K562 (cell line): ENCODE data around the gene PRXL2A. TPM values are rescaled to one million over a fixed set of nuclear protein-coding genes. Genes with fewer than 3 reads are reported as not detected.

Experiments
- ATAC-seq: fragments of 200-7000 bp; cut with Tn5 transposase; 3 replicates; pipeline ENCODE4 v1.9.1; 2020; ENCODE audit warnings: moderate library complexity
- BruUV-seq: library from RNA; stranded (reverse); fragments of 400-500 nt; replicated peaks from 2 replicates; lab custom pipeline; 2021; lab: Mats Ljungman, UMichigan
- CTCF ChIA-PET: fragments of 300-600 bp; formaldehyde crosslinking; extraction: SDS; loops from one replicate; lab custom pipeline; 2021; ENCODE audit warnings: low intra/inter-chr PET ratio; lab: Yijun Ruan, JAX
- POLR2A ChIA-PET: fragments of 300-600, 350-650 bp; sonication (Branson Sonifier 250); formaldehyde crosslinking; extraction: SDS; loops from one replicate; lab custom pipeline; 2021; ENCODE audit warnings: antibody characterized with exemption, inconsistent platforms; lab: Yijun Ruan, JAX
- DNase-seq, 4 experiments: peaks; one replicate each; pipeline versions ENCODE4 v3.0.0 to v3.0.0-alpha.2; 2011 to 2018; ENCODE audit warnings: low spot score in 3 of 4, mixed read lengths in 3 of 4; ENCODE audit errors: extremely low read depth in 1 of 4
- FAIRE-seq: peaks from 2 replicates; lab custom pipeline; 2011; peaks lifted over from hg19 to GRCh38; lab: Jason Lieb, UNC
- H2AFZ ChIP-seq: 2 replicates; pipeline ENCODE4 v1.6.0; 2011; ENCODE audit warnings: low read depth, low read length, control low read depth, inconsistent platforms
- H3K27ac ChIP-seq: fragments of 200-600 bp; 3 replicates; pipeline ENCODE4 v1.8.0; 2011; ENCODE audit warnings: low read depth, mild to moderate bottlenecking, control low read depth, inconsistent platforms, low read length, moderate library complexity, mixed read lengths; ENCODE audit errors: extremely low read depth
- H3K27me3 ChIP-seq, 2 experiments: fragments of 300-600 bp in 1 of 2; 2 replicates in 1 of 2; 3 replicates in 1 of 2; pipeline versions ENCODE4 v1.6.0 to v1.8.0; 2011; ENCODE audit warnings: inconsistent platforms in 2 of 2, low read length in 2 of 2, mild to moderate bottlenecking in 1 of 2, mixed read lengths in 1 of 2, moderate library complexity in 1 of 2; ENCODE audit not compliant: control insufficient read depth in 2 of 2, insufficient read depth in 2 of 2
- H3K36me3 ChIP-seq: fragments of 300-600 bp; 3 replicates; pipeline ENCODE4 v1.8.0; 2011; ENCODE audit warnings: mild to moderate bottlenecking, low read length, inconsistent platforms; ENCODE audit not compliant: control insufficient read depth, insufficient read depth
- H3K4me1 ChIP-seq, 2 experiments: fragments of 200-600 bp in 1 of 2; replicated peaks in 1 of 2; 2 replicates in 1 of 2; 3 replicates in 1 of 2; pipeline versions ENCODE4 v1.5.1 to v1.8.0; 2011; ENCODE audit warnings: inconsistent platforms in 2 of 2, low read length in 2 of 2, mild to moderate bottlenecking in 1 of 2, mixed read lengths in 1 of 2, moderate library complexity in 1 of 2; ENCODE audit not compliant: control insufficient read depth in 2 of 2, insufficient read depth in 2 of 2
- H3K4me2 ChIP-seq: 2 replicates; pipeline ENCODE4 v1.6.1; 2011; ENCODE audit warnings: low read length, control low read depth, inconsistent platforms, mixed read lengths; ENCODE audit not compliant: insufficient read depth
- H3K4me3 ChIP-seq: fragments of 200-600 bp; sonication (generic), shearing (Covaris generic); 2 replicates; pipeline ENCODE4 v1.5.1; 2016; ENCODE audit warnings: control low read depth, inconsistent platforms
- H3K79me2 ChIP-seq: fragments of 200-600 bp; 3 replicates; pipeline ENCODE4 v1.8.0; 2011; ENCODE audit warnings: low read length, inconsistent platforms; ENCODE audit not compliant: control insufficient read depth, insufficient read depth
- H3K9ac ChIP-seq, 2 experiments: 2 replicates each; pipeline versions ENCODE4 v1.6.0 to v1.6.1; 2011; ENCODE audit warnings: low read depth in 2 of 2, low read length in 2 of 2, control low read depth in 1 of 2, inconsistent platforms in 1 of 2, mild to moderate bottlenecking in 1 of 2, mixed read lengths in 1 of 2; ENCODE audit not compliant: insufficient read depth in 1 of 2
- H3K9me1 ChIP-seq: one replicate; pipeline ENCODE4 v1.6.0; 2011; ENCODE audit warnings: inconsistent platforms, mild to moderate bottlenecking, low read length, moderate library complexity; ENCODE audit not compliant: control insufficient read depth, insufficient read depth
- H3K9me3 ChIP-seq: replicated peaks from 2 replicates; pipeline ENCODE4 v1.5.1; 2011; ENCODE audit warnings: low read depth, low read length, inconsistent platforms; ENCODE audit not compliant: control insufficient read depth, insufficient read depth
- H4K20me1 ChIP-seq: replicated peaks from 2 replicates; pipeline ENCODE4 v1.6.1; 2011; ENCODE audit warnings: low read length, inconsistent platforms, mixed read lengths; ENCODE audit not compliant: control insufficient read depth, insufficient read depth
- CCAR2 ChIP-seq: fragments of 200-400 bp; formaldehyde crosslinking; IDR thresholded peaks from 2 replicates; pipeline ENCODE4 v1.6.1; 2017; ENCODE audit warnings: mild to moderate bottlenecking, low read depth, low read length
- CEBPZ ChIP-seq: fragments of 150-350 bp; IDR thresholded peaks from 2 replicates; pipeline ENCODE4 v1.6.1; 2014; ENCODE audit warnings: low read depth, mild to moderate bottlenecking, low read length, borderline replicate concordance
- DPF2 ChIP-seq: fragments of 450-650 bp; IDR thresholded peaks from 2 replicates; pipeline ENCODE4 v1.6.1; 2016
- FOSL1 ChIP-seq: fragments of 200-800 bp; sonication (Bioruptor generic); conservative IDR thresholded peaks from 2 replicates; pipeline ENCODE4 v1.6.1; 2016; ENCODE audit warnings: missing genetic modification characterization, missing compliant biosample characterization
- NFE2L1 ChIP-seq: fragments of 450-650 bp; IDR thresholded peaks from 2 replicates; pipeline ENCODE4 v1.6.1; 2016; ENCODE audit warnings: missing genetic modification characterization, low read depth, mild to moderate bottlenecking, missing compliant biosample characterization, moderate library complexity, borderline replicate concordance
- PHB ChIP-seq: fragments of 250-450 bp; sonication (Bioruptor Pico); IDR thresholded peaks from 2 replicates; pipeline ENCODE4 v1.5.0; 2021
- PTRF ChIP-seq: fragments of 450-650 bp; IDR thresholded peaks from 2 replicates; pipeline ENCODE4 v1.6.1; 2016; ENCODE audit warnings: mild to moderate bottlenecking, missing genetic modification characterization, missing compliant biosample characterization
- RBM17 ChIP-seq: fragments of 200-400 bp; formaldehyde crosslinking; IDR thresholded peaks from 2 replicates; pipeline ENCODE4 v1.6.1; 2017; ENCODE audit warnings: low read depth, mild to moderate bottlenecking, low read length, borderline replicate concordance
- RNF2 ChIP-seq: sonication (generic); IDR thresholded peaks from 2 replicates; pipeline ENCODE4 v1.6.1; 2016
- TCF3 ChIP-seq: sonication (generic); formaldehyde crosslinking; IDR thresholded peaks from 2 replicates; pipeline ENCODE4 v1.4.0; 2020; ENCODE audit warnings: mild to moderate bottlenecking, missing genetic modification reagents
- TFAP4 ChIP-seq: sonication (generic); formaldehyde crosslinking; IDR thresholded peaks from 2 replicates; pipeline ENCODE4 v1.8.0; 2022; ENCODE audit warnings: missing genetic modification reagents, mild to moderate bottlenecking, moderate library complexity, borderline replicate concordance
- YBX1 ChIP-seq: fragments of 450-650 bp; IDR thresholded peaks from 2 replicates; pipeline ENCODE4 v1.7.1; 2016; ENCODE audit warnings: mild to moderate bottlenecking
- ZNF592 ChIP-seq: fragments of 450-650 bp; IDR thresholded peaks from 2 replicates; pipeline ENCODE4 v1.6.1; 2017; ENCODE audit warnings: antibody characterized with exemption, mild to moderate bottlenecking
- WGBS: fragments of 100-300 bp; shearing (Covaris generic); methylation state at CpG from one replicate; pipeline ENCODE4 v1.1.6; 2016; ENCODE audit warnings: low coverage, mixed read lengths; ENCODE audit not compliant: insufficient coverage; ENCODE audit errors: missing lambda C conversion rate; 5-methylcytosine and 5-hydroxymethylcytosine counted together
- in situ Hi-C: fragments of 300-500 bp; cut with MboI; formaldehyde crosslinking; loops from 4 replicates; pipeline ENCODE4 v1.15.0; 2018; ENCODE audit warnings: inconsistent platforms, mixed read lengths
- intact Hi-C: fragments of 100-400 bp; cut with micrococcal nuclease; formaldehyde crosslinking; loops from 2 replicates; pipeline ENCODE4 v1.14.2; 2022
- polyA plus RNA-seq, 8 experiments: library from polyadenylated mRNA; depleted of rRNA in 4 of 8; stranded (reverse) in 5 of 8; unstranded in 3 of 8; fragments of >200 nt; fragmentation: Nextera tagmentation in 2 of 8; fragmentation: Illumina TruSeq in 1 of 8; extraction: Ambion mirVana in 2 of 8; extraction: Trizol in 1 of 8; gene quantifications; 2 replicates each; pipeline versions ENCODE4 v1.2.1 to v1.2.3, GENCODE V29; 2011 to 2014; ENCODE audit warnings: inconsistent platforms in 1 of 8, missing spikeins in 1 of 8
- total RNA-seq, 7 experiments: library from RNA; depleted of rRNA in 6 of 7; stranded (reverse); fragments of >200 nt in 6 of 7; fragmentation: Illumina TruSeq in 2 of 7; extraction: Trizol in 2 of 7; gene quantifications; 2 replicates each; pipeline versions ENCODE4 v1.2.1 to v1.2.3, GENCODE V29; 2011 to 2021; ENCODE audit warnings: low replicate concordance in 1 of 7

Gene PRXL2A
- total and polyA plus RNA-seq, 9 of the 15 experiments (the other 6 are each of a cell fraction or from before 2014, with no cell fraction given), result 0.14 to 1.2 (median 0.75) TPM

DNA sequence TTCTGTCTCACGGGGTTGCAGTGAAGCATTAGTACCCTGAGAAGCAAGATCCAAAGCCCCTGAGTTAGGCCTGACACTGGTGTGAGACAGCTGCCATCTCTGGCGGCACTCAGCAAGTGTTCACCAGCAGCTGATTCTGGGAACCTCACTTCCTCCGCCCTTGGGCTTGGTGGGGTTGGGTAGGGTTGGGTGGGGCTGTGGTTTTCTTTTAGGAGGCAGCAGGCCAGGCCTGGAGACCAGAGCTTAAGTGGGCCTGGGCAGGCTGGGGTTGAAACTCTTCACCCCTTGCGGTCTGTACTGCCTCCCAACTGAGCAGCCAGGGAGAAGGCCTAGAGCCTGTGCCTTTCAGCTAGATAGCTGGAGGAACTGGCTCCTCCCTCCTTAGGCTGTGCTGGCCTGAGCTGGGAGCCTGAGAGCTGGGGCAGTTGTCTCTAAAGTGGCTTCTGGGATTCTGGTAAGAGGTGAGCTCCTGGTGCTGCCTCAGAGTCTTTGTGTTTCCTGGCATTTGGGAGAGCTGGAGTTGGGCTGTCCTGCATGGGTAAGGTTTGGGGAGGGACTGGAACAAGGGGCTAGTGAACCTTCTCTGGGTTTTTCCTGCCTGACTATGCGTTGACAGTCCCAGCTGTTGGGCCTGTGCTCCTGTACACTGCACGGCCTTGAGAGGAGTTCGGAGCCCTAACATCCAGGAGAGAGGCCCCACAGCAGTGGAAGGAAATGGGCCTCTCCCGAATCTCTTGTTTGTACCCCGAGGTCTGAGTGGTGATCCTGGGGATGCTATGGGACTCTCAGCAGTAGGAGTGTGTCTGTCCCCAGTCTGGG is 50.9 kb downstream of the PRXL2A start:
- peaks cover 99% of the 10 kb centered on the region for H3K79me2 ChIP-seq
- WGBS, result 16% methylated on average over 9 of the region's 9 CpGs
- peaks cover 80 to 82% of the 10 kb centered on the region in 2 experiments for H3K4me1 ChIP-seq
- H2AFZ ChIP-seq, result no peak overlapping the region
- DNase-seq (peak; percentile 84 to 96 (median 90)), FAIRE-seq (peak; percentile 99), ATAC-seq (peak; percentile 83)
- intact Hi-C loops, result loop anchor here (2.0 kb wide), 2 partner anchors 38 to 46 kb away; no protein-coding TSS in a partner anchor
- in situ Hi-C loops, result no loop called here
- H3K9me3 ChIP-seq, result no peaks in the 10 kb centered on the region
- H3K4me3 ChIP-seq, result peak overlapping the region; percentile 3; the same call in 1 of the 2 replicates
- H3K27me3 ChIP-seq, result no peaks in the 10 kb centered on the region
- POLR2A ChIA-PET, result interaction anchor here (0.6 to 2.0 kb wide), 10 partner anchors 8 to 46 kb away, joined by 3 to 11 read pairs (median 4); no protein-coding TSS in a partner anchor
- H3K9me1 ChIP-seq, result peaks cover 6% of the 10 kb centered on the region
- peaks cover 33% of the 10 kb centered on the region for H4K20me1 ChIP-seq
- CTCF ChIA-PET, result no interaction called here
- H3K9ac ChIP-seq, result peak overlapping the region; percentile 54 to 81
- H3K27ac ChIP-seq, result peak overlapping the region; percentile 72
- H3K4me2 ChIP-seq, result peak overlapping the region; percentile 56
- H3K36me3 ChIP-seq, result peaks cover 50% of the 10 kb centered on the region
- BruUV-seq, result no TSS peak
- no peak for TF ChIP-seq PHB (CRISPR knock-in tag)
- no peak for TF ChIP-seq RNF2
- no peak for TF ChIP-seq CEBPZ
- no peak for TF ChIP-seq YBX1
- TF ChIP-seq PTRF, result no peak
- TF ChIP-seq NFE2L1, result no peak
- peak; percentile 62 for TF ChIP-seq ZNF592
- TF ChIP-seq FOSL1 (tag), result no peak
- TF ChIP-seq DPF2, result no peak
- TF ChIP-seq TCF3 (CRISPR knock-in tag), result peak; percentile 61
- peak; percentile 97 for TF ChIP-seq TFAP4
- no peak for TF ChIP-seq RBM17
- no peak for TF ChIP-seq CCAR2
